ENCODE measurements around the gene CYB561D1. TPM values are rescaled to one million over a fixed set of nuclear protein-coding genes. Genes with fewer than 3 reads are reported as not detected.

Gene CYB561D1
- total and polyA plus RNA-seq, 2 experiments from 2014 or later = 5.9 to 9.6 TPM

GRCh38 chr1:109490934-109491302 is 3.0 kb upstream of the CYB561D1 start:
- 87 to 93% methylated on average over 11 of the region's 11 CpGs for WGBS, 2 experiments (ENCODE audit: low coverage in 1 of 2, low lambda C conversion rate in 2 of 2, missing lambda C conversion rate in 2 of 2)
- in situ Hi-C loops (cut with MboI) = loop anchor here (5.0 kb wide), 1 partner anchor 41 kb away; no protein-coding TSS in a partner anchor
- Histone ChIP-seq H3F3A (ENCODE audit: insufficient read depth) (no peaks in the 10 kb centered on the region), H3K9me2 (ENCODE audit: insufficient read depth) (no peaks in the 10 kb centered on the region), H3K9me3 (ENCODE audit: low read depth) (no peaks in the 10 kb centered on the region), H3K4me1 (ENCODE audit: insufficient read depth) (peaks cover 5% of the 10 kb centered on the region), H3K36me3 (ENCODE audit: low read depth) (no peaks in the 10 kb centered on the region), H3K79me2 (ENCODE audit: insufficient read depth) (peaks cover 19% of the 10 kb centered on the region), H3K27ac (no peak overlapping the region), H4K20me1 (ENCODE audit: insufficient read depth) (no peaks in the 10 kb centered on the region), H3K27me3 (replicated peaks; ENCODE audit: insufficient read depth) (no peaks in the 10 kb centered on the region), H3K4me2 (ENCODE audit: unreplicated experiment) (no peak overlapping the region), H2AFZ (no peak overlapping the region), H3K9ac (no peak overlapping the region), H3K4me3 (no peak overlapping the region)
- TF ChIP-seq EZH2phosphoT487 (IDR thresholded peaks at IDR 0.05; ENCODE audit: insufficient read depth, low read depth) (no peak), EZH2 (IDR thresholded peaks at IDR 0.05; ENCODE audit: insufficient read depth, poor library complexity, severe bottlenecking) (no peak)
- no peak for DNase-seq

DNA sequence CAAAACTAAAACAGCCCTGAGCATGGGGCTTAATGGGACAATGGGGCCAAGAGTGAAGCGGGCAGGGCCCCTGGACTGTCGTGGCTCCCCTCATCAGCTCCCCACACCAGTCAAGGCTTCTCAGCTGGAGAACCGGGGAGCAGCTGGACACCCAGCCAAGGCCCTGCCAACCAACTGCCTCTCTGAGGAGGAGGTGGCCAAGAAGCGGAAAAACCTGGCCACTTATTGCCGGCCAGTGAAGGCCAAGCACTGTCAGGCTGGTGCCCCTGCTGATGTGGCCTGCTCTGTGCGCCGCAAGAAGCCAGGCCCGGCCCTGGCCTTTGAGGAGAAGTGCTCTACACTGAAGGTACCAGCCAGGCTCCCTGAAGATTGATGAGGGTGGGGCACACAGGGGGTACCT is 2.5 kb upstream of the CYB561D1 start:
- Histone ChIP-seq H3K4me3 (no peak overlapping the region), H4K20me1 (ENCODE audit: insufficient read depth) (no peaks in the 10 kb centered on the region), H3K9ac (no peak overlapping the region), H3K36me3 (ENCODE audit: low read depth) (0 out of 2 replicates have a peak, but pooled peaks cover 3% of the 10 kb centered on the region), H3K27me3 (replicated peaks; ENCODE audit: insufficient read depth) (no peaks in the 10 kb centered on the region), H3K79me2 (ENCODE audit: insufficient read depth) (peaks cover 23% of the 10 kb centered on the region), H2AFZ (no peak overlapping the region), H3K4me1 (ENCODE audit: insufficient read depth) (peaks cover 5% of the 10 kb centered on the region), H3K27ac (no peak overlapping the region), H3K4me2 (ENCODE audit: unreplicated experiment) (no peak overlapping the region), H3F3A (ENCODE audit: insufficient read depth) (no peaks in the 10 kb centered on the region), H3K9me2 (ENCODE audit: insufficient read depth) (no peaks in the 10 kb centered on the region), H3K9me3 (ENCODE audit: low read depth) (no peaks in the 10 kb centered on the region)
- DNase-seq = no peak
- no peak for TF ChIP-seq EZH2 (IDR thresholded peaks at IDR 0.05; ENCODE audit: insufficient read depth, poor library complexity, severe bottlenecking)
- TF ChIP-seq EZH2phosphoT487 (IDR thresholded peaks at IDR 0.05; ENCODE audit: insufficient read depth, low read depth) = no peak
- in situ Hi-C loops (cut with MboI) = loop anchor here (5.0 kb wide), 1 partner anchor 41 kb away; no protein-coding TSS in a partner anchor
- 96% methylated on average over 8 of the region's 8 CpGs for WGBS, 2 experiments (ENCODE audit: low coverage in 1 of 2, low lambda C conversion rate in 2 of 2, missing lambda C conversion rate in 2 of 2)

GRCh38 chr1:109492779-109493178 is 1.1 kb upstream of the CYB561D1 start:
- H3K9me2 ChIP-seq (ENCODE audit: insufficient read depth) = no peaks in the 10 kb centered on the region
- no peak for TF ChIP-seq EZH2 (IDR thresholded peaks at IDR 0.05; ENCODE audit: insufficient read depth, poor library complexity, severe bottlenecking)
- no peak for TF ChIP-seq EZH2phosphoT487 (IDR thresholded peaks at IDR 0.05; ENCODE audit: insufficient read depth, low read depth)
- in situ Hi-C loops (cut with MboI) = loop anchor here (5.0 kb wide), 1 partner anchor 40 kb away; no protein-coding TSS in a partner anchor
- peaks cover 25% of the 10 kb centered on the region for H3K79me2 ChIP-seq (ENCODE audit: insufficient read depth)
- H3K9me3 ChIP-seq (ENCODE audit: low read depth) = no peaks in the 10 kb centered on the region
- H3K27ac ChIP-seq = no peak overlapping the region
- no peaks in the 10 kb centered on the region for H3F3A ChIP-seq (ENCODE audit: insufficient read depth)
- no peak overlapping the region for H3K4me3 ChIP-seq
- no peaks in the 10 kb centered on the region for H4K20me1 ChIP-seq (ENCODE audit: insufficient read depth)
- H3K27me3 ChIP-seq (replicated peaks; ENCODE audit: insufficient read depth) = no peaks in the 10 kb centered on the region
- peak overlapping the region; percentile 91; the same call in 1 of the 2 replicates for H2AFZ ChIP-seq
- WGBS, 2 experiments (ENCODE audit: low coverage in 1 of 2, low lambda C conversion rate in 2 of 2, missing lambda C conversion rate in 2 of 2) = 19 to 20% methylated on average over 4 of the region's 4 CpGs
- H3K9ac ChIP-seq = no peak overlapping the region
- 0 out of 2 replicates have a peak, but pooled peaks cover 5% of the 10 kb centered on the region for H3K36me3 ChIP-seq (ENCODE audit: low read depth)
- peaks cover 5% of the 10 kb centered on the region for H3K4me1 ChIP-seq (ENCODE audit: insufficient read depth)
- DNase-seq = peak; percentile 32
- no peak overlapping the region for H3K4me2 ChIP-seq (ENCODE audit: unreplicated experiment)

DNA sequence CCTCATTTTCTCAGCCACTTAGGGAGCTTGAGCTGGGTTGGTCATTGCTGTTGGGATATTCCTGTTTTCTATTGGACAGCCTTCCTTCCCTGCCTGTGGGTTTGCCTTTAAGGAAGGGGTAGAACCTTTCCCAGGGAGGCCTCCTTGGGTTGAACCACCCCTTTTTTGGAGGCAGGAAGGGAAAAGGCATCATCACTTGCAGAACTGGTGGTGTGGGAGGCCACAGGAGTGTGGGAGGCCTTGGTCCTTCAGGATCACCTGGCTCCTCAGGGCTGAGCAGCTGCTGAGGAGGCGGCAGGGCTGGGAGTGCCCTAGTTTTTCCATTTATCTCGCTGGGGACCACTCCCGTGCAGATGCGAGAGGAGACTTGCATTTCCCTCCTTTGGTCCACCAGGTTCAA is 667 bp upstream of the CYB561D1 start:
- Histone ChIP-seq H3K79me2 (ENCODE audit: insufficient read depth) (peaks cover 29% of the 10 kb centered on the region), H3K4me3 (peak overlapping the region; percentile 93; the same call in 1 of the 2 replicates), H3K4me1 (ENCODE audit: insufficient read depth) (peaks cover 5% of the 10 kb centered on the region), H3K9ac (peak overlapping the region; percentile 74), H3K9me3 (ENCODE audit: low read depth) (no peaks in the 10 kb centered on the region), H3F3A (ENCODE audit: insufficient read depth) (no peaks in the 10 kb centered on the region), H3K9me2 (ENCODE audit: insufficient read depth) (no peaks in the 10 kb centered on the region), H3K4me2 (ENCODE audit: unreplicated experiment) (peak overlapping the region; percentile 71), H2AFZ (peak overlapping the region; percentile 91), H4K20me1 (ENCODE audit: insufficient read depth) (no peaks in the 10 kb centered on the region), H3K27ac (no peak overlapping the region), H3K27me3 (replicated peaks; ENCODE audit: insufficient read depth) (no peaks in the 10 kb centered on the region), H3K36me3 (ENCODE audit: low read depth) (0 out of 2 replicates have a peak, but pooled peaks cover 5% of the 10 kb centered on the region)
- TF ChIP-seq EZH2phosphoT487 (IDR thresholded peaks at IDR 0.05; ENCODE audit: insufficient read depth, low read depth) (no peak), EZH2 (IDR thresholded peaks at IDR 0.05; ENCODE audit: insufficient read depth, poor library complexity, severe bottlenecking) (no peak)
- 42 to 44% methylated on average over 4 of the region's 4 CpGs for WGBS, 2 experiments (ENCODE audit: low coverage in 1 of 2, low lambda C conversion rate in 2 of 2, missing lambda C conversion rate in 2 of 2)
- in situ Hi-C loops (cut with MboI) = loop anchor here (5.0 kb wide), 1 partner anchor 39 kb away; no protein-coding TSS in a partner anchor
- peak; percentile 28 for DNase-seq

Data from GM23248 (cell line).